HS-5 (cell line): ENCODE results near the gene STXBP6.
"Not testable (repeated sequence)": the region's sequence is repeated elsewhere in the genome, so short reads cannot be mapped to it uniquely, and the experiment has no call there.

Experiments used
- DNase-seq: peaks from one replicate; pipeline ENCODE4 v3.0.0-alpha.2; 2012; ENCODE audit warnings: low read depth

Gene STXBP6

GRCh38 chr14:24956104-24956503, 93.8 kb downstream of the STXBP6 start:
- DNase-seq: no peak

GRCh38 chr14:24954700-24955037, 95.3 kb downstream of the STXBP6 start:
- DNase-seq: no peak

- no peak for DNase-seq
Measured at GRCh38 chr14:24954037-24954699, 95.8 kb downstream of the STXBP6 start.

GRCh38 chr14:24952851-24953666, 96.9 kb downstream of the STXBP6 start:
- DNase-seq: no peak

- DNase-seq: no peak
Measured at GRCh38 chr14:24948261-24948847, 101.6 kb downstream of the STXBP6 start.

- no peak for DNase-seq
Measured at GRCh38 chr14:24947131-24947530, 102.8 kb downstream of the STXBP6 start.

- no peak for DNase-seq
Measured at GRCh38 chr14:24944800-24945199, 105.1 kb downstream of the STXBP6 start.

- no peak for DNase-seq
Measured at GRCh38 chr14:24943024-24943423, 106.9 kb downstream of the STXBP6 start.

GRCh38 chr14:24941719-24942118, 108.2 kb downstream of the STXBP6 start:
- DNase-seq: no peak

GRCh38 chr14:24940213-24940783, 109.6 kb downstream of the STXBP6 start:
- DNase-seq: no peak

- no peak for DNase-seq
Measured at GRCh38 chr14:24938593-24938992, 111.4 kb downstream of the STXBP6 start.

GRCh38 chr14:24937300-24937699, 112.6 kb downstream of the STXBP6 start:
- DNase-seq: no peak

GRCh38 chr14:24936773-24937172, 113.2 kb downstream of the STXBP6 start:
- DNase-seq: not testable (repeated sequence)

- no peak for DNase-seq
Measured at GRCh38 chr14:24935796-24936195, 114.2 kb downstream of the STXBP6 start.

- no peak for DNase-seq
Measured at GRCh38 chr14:24928386-24928900, 121.5 kb downstream of the STXBP6 start.

GRCh38 chr14:24927809-24928208, 122.1 kb downstream of the STXBP6 start:
- no peak for DNase-seq

GRCh38 chr14:24925771-24926374, 124.1 kb downstream of the STXBP6 start:
- DNase-seq: no peak

GRCh38 chr14:24924544-24924943, 125.4 kb downstream of the STXBP6 start:
- DNase-seq: no peak

- peak; percentile 37 for DNase-seq
Measured at GRCh38 chr14:24921903-24922302, 128.0 kb downstream of the STXBP6 start.

GRCh38 chr14:24920265-24921075, 129.5 kb downstream of the STXBP6 start:
- DNase-seq: no peak

- no peak for DNase-seq
Measured at GRCh38 chr14:24918822-24919221, 131.1 kb downstream of the STXBP6 start.
